Measurements from ENCODE around the gene FLRT3.

DNA sequence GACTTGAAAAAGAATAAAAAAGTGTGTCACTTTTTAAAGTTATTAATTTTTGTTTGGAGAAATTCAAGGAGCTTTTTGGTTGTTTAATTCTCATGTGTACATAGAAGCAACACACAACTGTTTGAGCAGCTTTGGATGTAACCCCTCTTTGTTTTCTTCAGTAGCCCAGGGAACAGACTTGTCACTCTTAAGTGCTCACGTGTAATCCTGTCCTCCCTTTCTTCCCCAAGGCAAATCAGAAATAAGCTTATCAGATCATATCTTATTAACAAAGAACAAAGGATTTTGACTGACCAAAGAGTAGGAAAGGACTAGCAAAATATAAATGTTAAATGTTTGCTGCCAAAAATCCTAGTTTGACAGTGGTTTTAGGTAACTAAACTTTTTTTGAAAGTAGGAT, 7.3 kb upstream of the FLRT3 start:
- TF ChIP-seq POLR2A (IDR thresholded peaks at IDR 0.05; ENCODE audit: low read depth, low read length) (no peak), TAF1 (IDR thresholded peaks at IDR 0.05; ENCODE audit: low read depth, low read length) (no peak), POLR2AphosphoS5 (IDR thresholded peaks at IDR 0.05; ENCODE audit: low read depth, low read length) (no peak), PAX5 (IDR thresholded peaks at IDR 0.05; ENCODE audit: insufficient read depth, low read length, severe bottlenecking) (no peak)
